Endodermal cell (in vitro differentiated cells): Measurements from ENCODE around the gene MAGI3. TPM values are rescaled to one million over a fixed set of nuclear protein-coding genes. Genes with fewer than 3 reads are reported as not detected.

Source experiments
- DNase-seq: peaks from one replicate; pipeline ENCODE4 v3.0.0-alpha.2; 2017
- H3K27ac ChIP-seq: 2 replicates; pipeline ENCODE4 v1.5.1; 2013; ENCODE audit warnings: mild to moderate bottlenecking, low read depth, low read length, moderate library complexity
- H3K27me3 ChIP-seq: 2 replicates; pipeline ENCODE4 v1.6.1; 2013; ENCODE audit warnings: mild to moderate bottlenecking, low read length, moderate library complexity; ENCODE audit not compliant: insufficient read depth, control insufficient read depth, poor library complexity, severe bottlenecking
- H3K36me3 ChIP-seq: 2 replicates; pipeline ENCODE4 v1.7.0; 2013; ENCODE audit warnings: mild to moderate bottlenecking, low read length, moderate library complexity; ENCODE audit not compliant: control insufficient read depth, insufficient read depth
- H3K4me1 ChIP-seq: one replicate; pipeline ENCODE4 v1.7.0; 2013; ENCODE audit warnings: low read length; ENCODE audit not compliant: control insufficient read depth, insufficient read depth
- H3K4me3 ChIP-seq: 2 replicates; pipeline ENCODE4 v1.5.1; 2013; ENCODE audit warnings: mild to moderate bottlenecking, low read length, moderate library complexity
- H3K9ac ChIP-seq: 2 replicates; pipeline ENCODE4 v1.6.1; 2013; ENCODE audit warnings: mild to moderate bottlenecking, low read length, moderate library complexity; ENCODE audit not compliant: poor library complexity, severe bottlenecking; ENCODE audit errors: extremely low read depth
- H3K9me3 ChIP-seq: 2 replicates; pipeline ENCODE4 v1.6.1; 2013; ENCODE audit warnings: mild to moderate bottlenecking, low read length, moderate library complexity; ENCODE audit not compliant: control insufficient read depth
- H3K27ac Mint-ChIP-seq: 2 replicates; pipeline ENCODE4 v1.8.0; 2020; ENCODE audit warnings: mixed read lengths
- H3K27me3 Mint-ChIP-seq: 2 replicates; pipeline ENCODE4 v1.8.0; 2021; ENCODE audit warnings: mild to moderate bottlenecking, mixed read lengths; ENCODE audit not compliant: insufficient read depth
- H3K36me3 Mint-ChIP-seq: 2 replicates; pipeline ENCODE4 v1.8.0; 2020; ENCODE audit warnings: low read depth, mixed read lengths
- H3K4me1 Mint-ChIP-seq: 2 replicates; pipeline ENCODE4 v1.8.0; 2020; ENCODE audit warnings: mixed read lengths
- H3K4me3 Mint-ChIP-seq: 2 replicates; pipeline ENCODE4 v1.8.0; 2020; ENCODE audit warnings: mild to moderate bottlenecking, moderate library complexity, mixed read lengths
- H3K9me3 Mint-ChIP-seq: 2 replicates; pipeline ENCODE4 v1.8.0; 2020; ENCODE audit warnings: mild to moderate bottlenecking, mixed read lengths
- CTCF ChIP-seq: fragments of 200-600 bp; sonication (generic); conservative IDR thresholded peaks from 2 replicates; pipeline ENCODE4 v1.5.0; 2021; ENCODE audit warnings: antibody characterized with exemption, mild to moderate bottlenecking
- WGBS, 2 experiments: methylation state at CpG; one replicate each; pipeline versions ENCODE4 v1.1.5 to v1.1.7; 2013; ENCODE audit warnings: missing lambda C conversion rate in 2 of 2, mixed read lengths in 1 of 2; ENCODE audit not compliant: insufficient coverage in 1 of 2, insufficient read length in 1 of 2; 5-methylcytosine and 5-hydroxymethylcytosine counted together
- total RNA-seq, 2 donors: library from RNA; stranded (reverse); fragmentation: NEBNext Ultra II Directional in 1 of 2; extraction: Animal tissue kit (Norgen Biotek cat#: 25700) in 1 of 2; gene quantifications; 2 replicates in 1 of 2; 3 replicates in 1 of 2; pipeline ENCODE4 v1.2.1, GENCODE V29; 2021

Gene MAGI3
- total RNA-seq, 2 donors from 2014 or later, result 27.1 to 27.4 TPM

GRCh38 chr1:113401067-113401466 lies 10.8 kb downstream of the MAGI3 start:
- TF ChIP-seq CTCF, result no peak
- Histone ChIP-seq H3K27ac (no peak overlapping the region), H3K36me3 (peaks cover 15% of the 10 kb centered on the region), H3K4me3 (no peak overlapping the region), H3K9ac (no peak overlapping the region), H3K4me1 (no peaks in the 10 kb centered on the region), H3K27me3 (no peaks in the 10 kb centered on the region), H3K9me3 (no peaks in the 10 kb centered on the region)
- Mint-ChIP-seq H3K4me1 (peaks cover 26% of the 10 kb centered on the region), H3K27ac (no peak overlapping the region), H3K36me3 (no peaks in the 10 kb centered on the region), H3K4me3 (no peak overlapping the region), H3K27me3 (no peaks in the 10 kb centered on the region), H3K9me3 (no peaks in the 10 kb centered on the region)
- WGBS, 2 experiments, result 90 to 94% methylated on average over 3 to 4 of the region's 4 CpGs
- DNase-seq, result no peak

- Histone ChIP-seq H3K9ac (no peak overlapping the region), H3K36me3 (peaks cover 15% of the 10 kb centered on the region), H3K27ac (no peak overlapping the region), H3K9me3 (no peaks in the 10 kb centered on the region), H3K27me3 (no peaks in the 10 kb centered on the region), H3K4me3 (no peak overlapping the region), H3K4me1 (no peaks in the 10 kb centered on the region)
- Mint-ChIP-seq H3K27ac (no peak overlapping the region), H3K27me3 (no peaks in the 10 kb centered on the region), H3K9me3 (no peaks in the 10 kb centered on the region), H3K36me3 (no peaks in the 10 kb centered on the region), H3K4me1 (peaks cover 21% of the 10 kb centered on the region), H3K4me3 (no peak overlapping the region)
- TF ChIP-seq CTCF, result no peak
- 92 to 95% methylated on average over 2 to 3 of the region's 3 CpGs for WGBS, 2 experiments
- DNase-seq, result no peak
Measured at GRCh38 chr1:113401728-113402127, 11.4 kb downstream of the MAGI3 start.

- Histone ChIP-seq H3K9ac (no peak overlapping the region), H3K4me1 (no peaks in the 10 kb centered on the region), H3K27ac (no peak overlapping the region), H3K27me3 (no peaks in the 10 kb centered on the region), H3K36me3 (peaks cover 15% of the 10 kb centered on the region), H3K4me3 (no peak overlapping the region), H3K9me3 (no peaks in the 10 kb centered on the region)
- TF ChIP-seq CTCF, result no peak
- no peak overlapping the region for H3K27ac Mint-ChIP-seq
- 100% methylated on average over 1 of the region's 1 CpG for WGBS, 2 experiments
- no peaks in the 10 kb centered on the region for H3K9me3 Mint-ChIP-seq
- no peak overlapping the region for H3K4me3 Mint-ChIP-seq
- peaks cover 23% of the 10 kb centered on the region for H3K4me1 Mint-ChIP-seq
- no peaks in the 10 kb centered on the region for H3K27me3 Mint-ChIP-seq
- DNase-seq, result no peak
- H3K36me3 Mint-ChIP-seq, result no peaks in the 10 kb centered on the region
Measured at GRCh38 chr1:113403065-113403464, 12.8 kb downstream of the MAGI3 start.
